Measurements from ENCODE around the gene ZDHHC22. TPM values are rescaled to one million over a fixed set of nuclear protein-coding genes. Genes with fewer than 3 reads are reported as not detected.

ZDHHC22 gene
- total and polyA plus RNA-seq, 2 of the 13 experiments (the other 11 are each of a cell fraction or from before 2014, with no cell fraction given) = not detected

DNA sequence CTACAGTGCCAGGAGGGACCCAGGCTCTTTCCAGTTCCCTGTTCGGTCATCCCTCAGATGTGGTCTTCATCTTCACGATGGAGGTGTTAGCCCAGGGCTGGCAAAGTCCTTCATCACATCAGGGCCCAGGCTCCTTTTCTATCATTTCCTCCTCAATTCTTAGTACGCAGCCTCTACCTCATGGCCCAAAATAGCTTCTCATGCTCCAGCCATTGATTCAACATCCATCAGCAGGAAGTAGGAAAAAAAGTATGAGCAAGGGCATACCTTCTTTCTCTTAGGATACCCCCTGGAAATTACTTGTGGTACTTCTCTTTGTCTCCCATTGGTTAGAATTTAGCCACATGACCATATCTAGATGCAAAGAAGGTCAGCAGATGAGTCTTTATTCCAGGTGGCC lies 12.2 kb upstream of the ZDHHC22 start:
- no peaks in the 10 kb centered on the region for H4K20me1 ChIP-seq (ENCODE audit: insufficient read depth, low read length)
- no TSS peak for BruUV-seq (replicated peaks)
- H3K4me2 ChIP-seq (ENCODE audit: low read depth, low read length) = no peak overlapping the region
- no peaks in the 10 kb centered on the region for H3K36me3 ChIP-seq (replicated peaks in 1 of 2; ENCODE audit: control insufficient read depth in 1 of 2, insufficient read depth in 2 of 2, low read length in 2 of 2)
- no peaks in the 10 kb centered on the region for H3K79me2 ChIP-seq (ENCODE audit: insufficient read depth, low read length)
- H3K4me3 ChIP-seq (replicated peaks in 1 of 3; ENCODE audit: insufficient read depth in 1 of 3, low read depth in 2 of 3, low read length in 3 of 3) = no peak overlapping the region
- no peaks in the 10 kb centered on the region for H3K9me3 ChIP-seq (ENCODE audit: low read length)
- no peak overlapping the region for H2AFZ ChIP-seq (ENCODE audit: low read length)
- intact Hi-C loops (cut with micrococcal nuclease; ENCODE audit: unreplicated experiment) = loop anchor here (5.0 to 10.0 kb wide), 2 partner anchors 158 to 401 kb away; no protein-coding TSS in a partner anchor
- H3K27me3 ChIP-seq (ENCODE audit: control insufficient read depth in 1 of 2, insufficient read depth in 2 of 2, low read length in 2 of 2) = peaks cover 0 to 12% of the 10 kb centered on the region in 2 experiments; a peak in 3 of 5 replicates
- TF ChIP-seq NCOA5 (CRISPR knock-in tag; IDR thresholded peaks at IDR 0.05) = no peak
- TF ChIP-seq ZNF577 (CRISPR knock-in tag; IDR thresholded peaks at IDR 0.05; ENCODE audit: borderline replicate concordance, low read depth) = no peak
- TF ChIP-seq, protein P1, sequence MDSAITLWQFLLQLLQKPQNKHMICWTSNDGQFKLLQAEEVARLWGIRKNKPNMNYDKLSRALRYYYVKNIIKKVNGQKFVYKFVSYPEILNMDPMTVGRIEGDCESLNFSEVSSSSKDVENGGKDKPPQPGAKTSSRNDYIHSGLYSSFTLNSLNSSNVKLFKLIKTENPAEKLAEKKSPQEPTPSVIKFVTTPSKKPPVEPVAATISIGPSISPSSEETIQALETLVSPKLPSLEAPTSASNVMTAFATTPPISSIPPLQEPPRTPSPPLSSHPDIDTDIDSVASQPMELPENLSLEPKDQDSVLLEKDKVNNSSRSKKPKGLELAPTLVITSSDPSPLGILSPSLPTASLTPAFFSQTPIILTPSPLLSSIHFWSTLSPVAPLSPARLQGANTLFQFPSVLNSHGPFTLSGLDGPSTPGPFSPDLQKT (CRISPR knock-in tag; IDR thresholded peaks at IDR 0.05; ENCODE audit: borderline replicate concordance) = no peak
- no peak for TF ChIP-seq ZNF101 (CRISPR knock-in tag; IDR thresholded peaks at IDR 0.05; ENCODE audit: borderline replicate concordance, low read depth)
- no peak for TF ChIP-seq POLR2G (IDR thresholded peaks at IDR 0.05; ENCODE audit: low read depth, low read length)
- no peak for TF ChIP-seq NFRKB (IDR thresholded peaks at IDR 0.05)
- TF ChIP-seq, protein P2, sequence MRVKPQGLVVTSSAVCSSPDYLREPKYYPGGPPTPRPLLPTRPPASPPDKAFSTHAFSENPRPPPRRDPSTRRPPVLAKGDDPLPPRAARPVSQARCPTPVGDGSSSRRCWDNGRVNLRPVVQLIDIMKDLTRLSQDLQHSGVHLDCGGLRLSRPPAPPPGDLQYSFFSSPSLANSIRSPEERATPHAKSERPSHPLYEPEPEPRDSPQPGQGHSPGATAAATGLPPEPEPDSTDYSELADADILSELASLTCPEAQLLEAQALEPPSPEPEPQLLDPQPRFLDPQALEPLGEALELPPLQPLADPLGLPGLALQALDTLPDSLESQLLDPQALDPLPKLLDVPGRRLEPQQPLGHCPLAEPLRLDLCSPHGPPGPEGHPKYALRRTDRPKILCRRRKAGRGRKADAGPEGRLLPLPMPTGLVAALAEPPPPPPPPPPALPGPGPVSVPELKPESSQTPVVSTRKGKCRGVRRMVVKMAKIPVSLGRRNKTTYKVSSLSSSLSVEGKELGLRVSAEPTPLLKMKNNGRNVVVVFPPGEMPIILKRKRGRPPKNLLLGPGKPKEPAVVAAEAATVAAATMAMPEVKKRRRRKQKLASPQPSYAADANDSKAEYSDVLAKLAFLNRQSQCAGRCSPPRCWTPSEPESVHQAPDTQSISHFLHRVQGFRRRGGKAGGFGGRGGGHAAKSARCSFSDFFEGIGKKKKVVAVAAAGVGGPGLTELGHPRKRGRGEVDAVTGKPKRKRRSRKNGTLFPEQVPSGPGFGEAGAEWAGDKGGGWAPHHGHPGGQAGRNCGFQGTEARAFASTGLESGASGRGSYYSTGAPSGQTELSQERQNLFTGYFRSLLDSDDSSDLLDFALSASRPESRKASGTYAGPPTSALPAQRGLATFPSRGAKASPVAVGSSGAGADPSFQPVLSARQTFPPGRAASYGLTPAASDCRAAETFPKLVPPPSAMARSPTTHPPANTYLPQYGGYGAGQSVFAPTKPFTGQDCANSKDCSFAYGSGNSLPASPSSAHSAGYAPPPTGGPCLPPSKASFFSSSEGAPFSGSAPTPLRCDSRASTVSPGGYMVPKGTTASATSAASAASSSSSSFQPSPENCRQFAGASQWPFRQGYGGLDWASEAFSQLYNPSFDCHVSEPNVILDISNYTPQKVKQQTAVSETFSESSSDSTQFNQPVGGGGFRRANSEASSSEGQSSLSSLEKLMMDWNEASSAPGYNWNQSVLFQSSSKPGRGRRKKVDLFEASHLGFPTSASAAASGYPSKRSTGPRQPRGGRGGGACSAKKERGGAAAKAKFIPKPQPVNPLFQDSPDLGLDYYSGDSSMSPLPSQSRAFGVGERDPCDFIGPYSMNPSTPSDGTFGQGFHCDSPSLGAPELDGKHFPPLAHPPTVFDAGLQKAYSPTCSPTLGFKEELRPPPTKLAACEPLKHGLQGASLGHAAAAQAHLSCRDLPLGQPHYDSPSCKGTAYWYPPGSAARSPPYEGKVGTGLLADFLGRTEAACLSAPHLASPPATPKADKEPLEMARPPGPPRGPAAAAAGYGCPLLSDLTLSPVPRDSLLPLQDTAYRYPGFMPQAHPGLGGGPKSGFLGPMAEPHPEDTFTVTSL (CRISPR knock-in tag; IDR thresholded peaks at IDR 0.05; ENCODE audit: borderline replicate concordance) = no peak
- no peak for TF ChIP-seq ELF4 (CRISPR knock-in tag; IDR thresholded peaks at IDR 0.05; ENCODE audit: borderline replicate concordance)
- TF ChIP-seq MIER3 (CRISPR knock-in tag; IDR thresholded peaks at IDR 0.05; ENCODE audit: borderline replicate concordance) = no peak
- no peak for FAIRE-seq
- ChIA-PET POLR2A (no interaction called here), CTCF (ENCODE audit: low intra/inter-chr PET ratio, low total read pairs) (no interaction called here)
- in situ Hi-C loops (cut with HindIII; ENCODE audit: extremely low pct_ligation_motif_present, low pct_unique_long_range_greater_than_20kb) = no loop called here
- H3K27ac ChIP-seq (ENCODE audit: extremely low read length, insufficient read depth, low read length) = no peak overlapping the region
- no peak for DNase-seq (ENCODE audit: low spot score)
- no peak overlapping the region for H3K9ac ChIP-seq (ENCODE audit: insufficient read depth, low read depth, low read length)
- no peak for ATAC-seq
- 2% methylated on average over 3 of the region's 3 CpGs for WGBS (ENCODE audit: low lambda C conversion rate)
- H3K4me1 ChIP-seq (ENCODE audit: insufficient read depth, low read length) = no peaks in the 10 kb centered on the region

Data from HepG2 (cell line).